GM19395 (cell line): ENCODE measurements around the gene DDRGK1.
"Not testable (repeated sequence)": the region's sequence is repeated elsewhere in the genome, so short reads cannot be mapped to it uniquely, and the experiment has no call there.

Experiments
- ATAC-seq: cut with Tn5 transposase; IDR thresholded peaks from one replicate; pipeline ENCODE4 v1.9.1; 2021; ENCODE audit warnings: mild to moderate bottlenecking, moderate library complexity; ENCODE audit not compliant: unreplicated experiment

Gene DDRGK1

GRCh38 chr20:3189561-3190131 lies 14.8 kb downstream of the DDRGK1 start:
- ATAC-seq = no peak

GRCh38 chr20:3188823-3189413 lies 15.6 kb downstream of the DDRGK1 start:
- no peak for ATAC-seq

GRCh38 chr20:3187861-3188260 lies 16.6 kb downstream of the DDRGK1 start:
- ATAC-seq = not testable (repeated sequence)

- no peak for ATAC-seq
Measured at GRCh38 chr20:3183896-3184612, 20.4 kb downstream of the DDRGK1 start.

GRCh38 chr20:3182429-3182828 lies 22.1 kb downstream of the DDRGK1 start:
- not testable (repeated sequence) for ATAC-seq

GRCh38 chr20:3181270-3181669 lies 23.2 kb downstream of the DDRGK1 start:
- ATAC-seq = no peak

- no peak for ATAC-seq
Measured at GRCh38 chr20:3180319-3180718, 24.2 kb downstream of the DDRGK1 start.

- ATAC-seq = no peak
Measured at GRCh38 chr20:3177746-3178485, 26.6 kb downstream of the DDRGK1 start.

- ATAC-seq = no peak
Measured at GRCh38 chr20:3175270-3175669, 29.2 kb downstream of the DDRGK1 start.

GRCh38 chr20:3174442-3175261 lies 29.8 kb downstream of the DDRGK1 start:
- no peak for ATAC-seq

- peak; percentile 80 for ATAC-seq
Measured at GRCh38 chr20:3173610-3174441, 30.7 kb downstream of the DDRGK1 start.

- ATAC-seq = peak; percentile 55
Measured at GRCh38 chr20:3172933-3173609, 31.4 kb downstream of the DDRGK1 start, which contains the start of gene LZTS3. LZTS3 (minus strand) TSS chr20:3173549; CDS start chr20:3167163, 6,386 bp downstream.

- ATAC-seq = no peak
Measured at GRCh38 chr20:3172126-3172932, 32.2 kb downstream of the DDRGK1 start.

GRCh38 chr20:3171391-3172125 lies 32.9 kb downstream of the DDRGK1 start:
- no peak for ATAC-seq

- ATAC-seq = no peak
Measured at GRCh38 chr20:3168829-3169590, 35.5 kb downstream of the DDRGK1 start.

- no peak for ATAC-seq
Measured at GRCh38 chr20:3168079-3168828, 36.2 kb downstream of the DDRGK1 start.
